Hippocampal formation (tissue), 2 donors: ENCODE results near the gene PLEKHA7.
A peak's percentile ranks its signal among the peaks of the same experiment; 100 is the strongest.

Experiments
- DNase-seq, 2 donors: peaks; one replicate each; lab custom pipeline; 2025; lab: John Stamatoyannopoulos, UW

PLEKHA7 gene

DNA sequence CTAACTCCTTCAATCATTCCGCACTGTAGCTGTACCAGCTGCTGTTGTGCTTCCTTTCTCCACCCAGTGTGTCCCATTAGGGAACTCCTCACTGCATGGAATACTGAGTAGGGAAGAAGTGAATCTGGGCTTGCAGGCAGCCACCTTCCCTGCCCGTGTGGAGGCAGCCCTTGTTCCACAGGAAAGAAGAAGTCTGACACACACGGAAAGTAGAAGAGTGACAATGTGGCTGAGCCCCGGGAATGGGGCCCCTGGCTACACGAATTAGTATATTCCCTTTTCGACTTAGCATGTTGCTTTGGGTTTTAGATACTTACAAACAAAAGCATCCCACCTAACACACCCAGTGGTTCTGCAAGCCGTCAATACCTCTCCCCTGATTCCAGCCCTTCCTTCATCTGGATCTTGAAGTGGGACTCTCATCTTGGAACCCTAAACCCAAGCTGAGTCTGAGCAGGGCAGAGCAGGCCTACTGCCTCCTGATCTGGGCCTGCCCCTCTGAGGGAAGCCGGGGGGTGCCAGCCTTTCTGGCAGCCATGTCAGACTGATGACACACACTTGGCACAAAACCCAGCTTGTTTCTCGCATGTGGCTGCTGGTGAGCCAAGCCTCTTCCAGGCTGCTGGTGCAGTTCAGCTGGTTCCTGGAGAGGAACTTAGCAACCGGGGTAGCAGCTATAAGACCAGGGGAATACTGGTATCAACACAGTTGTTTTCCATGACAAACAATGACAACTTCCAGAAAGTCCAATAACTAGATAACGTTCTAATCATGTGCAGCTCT, 204.1 kb downstream of the PLEKHA7 start:
- peak; percentile 69 to 70 for DNase-seq

DNA sequence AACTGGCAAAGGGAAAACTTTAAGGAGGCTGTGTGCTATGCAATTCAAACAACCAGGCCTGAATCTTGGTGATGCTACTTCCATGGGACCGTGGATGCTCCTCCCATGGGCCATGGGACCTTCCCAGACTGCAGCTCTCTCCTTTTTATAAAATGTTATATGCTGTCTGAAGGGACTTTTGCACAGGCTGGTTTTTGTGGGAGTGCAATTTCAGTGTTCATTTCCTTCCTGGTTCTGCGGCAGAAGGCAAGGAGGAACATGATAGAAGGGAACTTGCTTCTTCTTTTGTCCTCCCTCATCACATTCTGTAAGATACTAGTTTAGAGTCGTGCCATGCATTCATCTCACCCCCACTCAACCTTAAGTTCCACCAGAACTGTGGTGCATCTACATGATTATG, 206.9 kb downstream of the PLEKHA7 start:
- DNase-seq = peak in 1 of 2 donors; percentile 17

GRCh38 chr11:16806791-16807190, 207.4 kb downstream of the PLEKHA7 start:
- DNase-seq = no peak

GRCh38 chr11:16805938-16806337, 208.3 kb downstream of the PLEKHA7 start:
- no peak for DNase-seq

DNA sequence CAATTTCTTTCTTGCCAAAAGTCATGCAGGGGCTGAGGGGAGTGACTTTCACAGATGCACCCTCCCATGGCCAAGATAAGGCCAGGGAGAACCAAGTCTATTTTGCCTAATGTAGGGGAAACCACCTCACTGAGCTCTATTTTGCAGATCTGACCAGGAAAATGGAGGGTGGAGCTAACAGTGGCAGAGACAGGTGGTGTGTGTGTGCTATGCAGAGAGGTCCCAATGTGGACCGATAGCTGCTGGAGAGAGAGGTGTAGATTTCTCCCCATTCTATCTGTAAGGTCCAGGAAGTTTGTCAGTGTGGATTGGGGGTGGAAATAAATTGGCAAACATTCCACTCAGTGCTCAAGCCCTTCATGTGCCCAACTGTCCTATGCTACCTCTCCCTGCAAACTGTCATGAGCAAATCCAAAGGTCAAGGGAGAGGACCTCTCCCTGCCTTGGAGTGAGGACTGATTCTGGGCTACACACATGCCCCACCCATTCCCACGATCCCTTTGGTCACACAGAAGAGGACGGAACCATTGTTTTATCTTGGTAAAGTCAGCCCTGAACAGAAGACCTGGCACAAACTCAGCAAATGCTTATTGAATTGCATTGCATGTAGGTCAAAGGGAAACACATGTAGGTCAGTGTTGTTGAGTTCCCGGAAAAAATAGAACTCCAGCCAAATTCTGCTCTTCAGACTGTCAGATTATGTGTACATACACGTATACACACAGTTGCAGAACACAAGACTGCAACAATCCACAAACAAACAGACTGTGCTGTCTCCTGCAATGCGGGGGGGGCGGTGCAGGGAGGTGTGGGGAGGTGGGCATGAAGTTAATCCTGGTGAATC, 209.9 kb downstream of the PLEKHA7 start:
- no peak for DNase-seq

DNA sequence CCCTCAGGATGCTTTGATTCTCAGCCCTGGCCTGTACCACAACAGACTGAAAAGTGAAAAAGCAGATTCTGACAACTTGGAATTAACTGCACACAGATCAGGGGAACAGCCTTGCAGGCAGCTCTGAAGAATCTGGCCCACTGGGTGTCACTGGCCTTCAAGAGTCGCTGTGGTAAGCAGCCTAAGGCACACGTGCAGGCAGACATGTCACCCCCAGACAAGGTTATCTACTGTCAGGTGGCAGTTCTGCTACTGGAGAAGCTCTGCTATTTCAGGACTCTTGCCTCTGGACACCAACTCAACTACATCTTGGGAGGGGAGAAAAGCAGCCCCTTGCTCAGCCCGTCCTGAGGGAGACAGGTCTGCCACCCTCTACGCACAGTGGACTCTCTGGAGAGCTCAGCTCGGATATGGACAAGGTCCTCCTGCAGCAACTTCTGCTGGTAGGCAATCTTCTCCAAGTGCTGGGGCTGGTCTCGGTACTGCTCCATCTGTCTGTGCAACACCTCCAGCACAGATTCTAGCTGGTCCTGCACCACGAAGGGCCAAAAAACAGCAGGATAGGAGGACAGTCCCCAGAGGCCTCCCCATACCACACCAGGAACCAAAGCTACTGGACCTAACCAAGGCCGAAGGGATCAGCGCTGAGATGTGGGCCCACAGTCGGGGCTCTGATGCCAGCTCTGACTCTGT, 212.8 kb downstream of the PLEKHA7 start:
- no peak for DNase-seq

GRCh38 chr11:16800382-16800781, 213.8 kb downstream of the PLEKHA7 start:
- DNase-seq = no peak

DNA sequence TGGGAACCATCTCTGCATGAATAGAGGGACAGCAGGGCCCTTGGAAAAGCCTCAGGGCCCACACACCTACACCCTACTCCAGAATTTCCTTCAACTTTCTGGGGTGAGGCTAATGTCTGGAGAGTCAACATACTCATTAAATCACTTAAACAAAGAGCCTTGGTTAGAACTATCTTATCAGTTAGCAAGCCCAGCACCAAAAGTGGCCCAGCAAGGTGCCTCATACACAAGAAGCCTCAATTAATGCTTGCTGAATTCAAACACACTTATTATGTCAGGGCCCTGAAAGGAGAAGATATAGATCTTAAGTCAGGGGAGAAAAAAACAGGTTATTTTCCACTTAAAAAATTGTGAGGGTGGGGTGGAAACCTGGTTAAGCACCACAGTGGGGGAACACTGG, 214.3 kb downstream of the PLEKHA7 start:
- DNase-seq = no peak

- DNase-seq = no peak
These were observed 215.0 kb downstream of the PLEKHA7 start for GRCh38 chr11:16799221-16799620.

GRCh38 chr11:16797776-16798175, 216.4 kb downstream of the PLEKHA7 start:
- no peak for DNase-seq

DNA sequence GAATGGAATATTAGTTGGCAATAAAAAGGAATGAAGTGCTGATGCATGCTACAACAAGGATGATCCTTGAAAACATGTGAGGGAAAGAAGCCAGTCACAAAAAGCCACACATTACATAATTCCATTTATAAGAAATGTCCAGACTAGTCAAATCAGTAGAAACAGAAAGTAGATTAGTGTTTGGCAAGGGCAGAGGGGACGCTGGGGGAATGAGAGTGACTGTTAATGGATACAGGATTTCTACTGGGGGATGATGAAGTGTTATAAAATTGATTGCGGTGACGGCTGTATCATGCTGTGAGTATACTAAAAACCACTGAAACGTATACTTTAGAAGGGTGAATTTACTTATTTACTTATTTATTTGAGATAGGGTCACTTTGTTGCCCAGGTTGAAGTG, 217.9 kb downstream of the PLEKHA7 start:
- DNase-seq = no peak

GRCh38 chr11:16795146-16795545, 219.1 kb downstream of the PLEKHA7 start:
- no peak for DNase-seq

DNA sequence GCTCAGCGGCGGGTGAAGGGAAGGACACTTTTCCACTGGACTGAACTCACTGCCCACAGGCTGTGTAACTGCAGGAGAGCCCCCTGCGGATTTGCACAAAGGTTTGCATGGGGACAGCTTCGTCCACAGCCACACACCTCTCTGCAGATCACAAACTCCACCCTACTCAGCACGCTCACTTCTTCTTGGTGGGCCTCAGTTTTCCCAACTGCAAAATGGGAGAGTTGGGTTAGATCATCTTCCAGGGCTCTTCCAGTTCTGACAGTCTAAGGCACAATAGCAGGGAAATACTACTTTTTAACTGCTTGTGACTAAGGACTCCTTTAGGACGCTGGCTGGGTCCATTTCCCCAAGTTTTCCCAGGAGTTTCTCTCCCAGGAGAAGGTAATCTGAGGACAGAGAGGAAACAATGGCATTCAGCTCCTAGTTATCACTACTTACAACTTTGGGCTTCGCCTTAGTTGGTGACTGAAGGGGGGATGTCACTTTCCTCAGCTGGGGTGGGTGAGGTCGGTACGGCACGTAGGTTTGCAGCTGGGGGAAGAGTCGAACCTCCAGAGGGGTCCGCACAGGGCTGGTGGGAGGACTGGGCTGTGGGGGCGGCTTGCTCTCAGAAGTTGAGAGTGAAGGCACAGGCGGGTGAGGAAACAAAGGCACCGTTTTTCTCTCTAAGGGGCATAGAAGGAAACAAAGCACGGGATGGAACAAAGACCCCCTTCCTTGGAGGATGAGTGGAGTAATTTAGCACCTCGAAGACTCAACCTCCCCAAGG, 220.0 kb downstream of the PLEKHA7 start:
- DNase-seq = no peak

GRCh38 chr11:16793511-16793910, 220.7 kb downstream of the PLEKHA7 start:
- no peak for DNase-seq

DNA sequence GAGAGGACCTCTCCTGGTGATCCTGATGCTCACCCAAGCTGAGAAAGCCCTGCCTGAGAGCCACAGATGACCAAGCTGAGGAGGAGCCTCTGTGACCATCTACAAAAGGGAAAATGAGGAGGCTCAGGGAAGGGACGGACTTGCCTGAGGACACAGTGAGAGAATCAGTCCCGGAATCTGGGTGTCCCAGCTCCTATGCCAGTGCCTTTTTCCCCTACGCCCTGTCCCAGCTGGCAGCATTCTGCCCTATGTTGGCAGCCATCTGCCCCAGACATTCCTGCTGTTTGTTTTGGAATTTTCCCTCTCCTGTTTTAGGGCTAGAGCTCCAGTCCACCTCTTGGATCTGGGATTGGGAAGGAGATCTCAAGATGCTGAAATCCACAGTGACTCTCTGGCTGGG, 221.2 kb downstream of the PLEKHA7 start:
- DNase-seq = no peak

GRCh38 chr11:16792426-16792825, 221.8 kb downstream of the PLEKHA7 start:
- DNase-seq = no peak

GRCh38 chr11:16791191-16791961, 222.8 kb downstream of the PLEKHA7 start:
- DNase-seq = no peak

DNA sequence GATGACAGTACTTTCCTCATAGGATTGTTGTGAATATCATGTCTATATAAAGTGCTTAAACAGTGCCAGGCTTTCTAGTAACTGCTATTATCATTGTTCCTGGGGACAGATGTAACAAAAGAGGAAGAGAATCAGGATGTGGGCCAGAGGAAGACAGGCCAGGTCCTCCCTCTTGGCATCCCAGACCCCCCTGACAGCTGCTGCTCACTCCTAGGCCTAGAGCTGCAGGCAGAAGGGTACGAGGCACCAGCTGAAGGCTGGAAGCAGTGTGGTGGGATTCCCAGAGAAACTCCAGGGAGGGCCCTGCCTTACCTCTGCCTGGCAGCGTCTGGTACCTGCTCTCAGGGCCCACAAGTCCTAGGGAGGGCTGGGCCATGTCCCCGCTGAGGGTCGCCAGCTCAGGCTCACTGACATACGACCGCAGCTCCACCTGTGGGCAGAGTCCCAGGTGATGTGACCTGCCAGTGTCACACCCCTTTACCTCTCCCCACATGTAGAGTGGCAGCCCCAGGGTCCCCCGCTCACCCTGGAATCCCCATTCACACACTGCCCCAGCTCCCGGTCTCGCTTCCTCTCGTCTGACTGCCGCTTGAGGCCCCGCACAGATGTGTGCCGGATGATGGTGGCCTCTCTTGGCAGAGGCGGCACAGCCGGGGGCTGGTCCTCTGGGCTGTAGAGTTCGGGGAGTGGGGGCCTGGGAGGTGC, 223.6 kb downstream of the PLEKHA7 start:
- no peak for DNase-seq

GRCh38 chr11:16789560-16790485, 224.4 kb downstream of the PLEKHA7 start:
- no peak for DNase-seq
